ENCODE data around the gene BMP7.
"Not testable (repeated sequence)": the region's sequence is repeated elsewhere in the genome, so short reads cannot be mapped to it uniquely, and the experiment has no call there.

Gene BMP7

DNA sequence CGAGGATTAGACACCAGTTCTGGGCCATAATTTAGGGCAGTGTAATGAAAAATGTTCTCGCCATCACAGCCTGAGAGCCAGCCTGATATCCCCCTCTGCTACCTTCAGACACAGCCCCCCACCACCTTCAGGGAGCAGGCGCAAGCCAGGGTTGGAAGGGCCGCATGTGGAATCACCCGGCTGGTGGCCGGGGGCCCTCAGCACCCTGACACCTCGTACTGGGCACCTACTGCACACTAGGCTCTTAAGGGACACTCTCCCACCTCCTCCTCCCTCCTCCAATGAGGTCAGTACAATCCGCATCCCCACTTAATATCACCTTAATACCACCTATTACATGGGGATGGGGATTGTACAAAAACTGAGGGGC, 55.5 kb downstream of the BMP7 start:
- DNase-seq (ENCODE audit: low read depth), result no peak

- no peak for DNase-seq (ENCODE audit: low read depth)
Observed at GRCh38 chr20:57210054-57210910, 56.2 kb downstream of the BMP7 start.

- no peak for DNase-seq (ENCODE audit: low read depth)
Observed at GRCh38 chr20:57209413-57209812, 57.0 kb downstream of the BMP7 start.

DNA sequence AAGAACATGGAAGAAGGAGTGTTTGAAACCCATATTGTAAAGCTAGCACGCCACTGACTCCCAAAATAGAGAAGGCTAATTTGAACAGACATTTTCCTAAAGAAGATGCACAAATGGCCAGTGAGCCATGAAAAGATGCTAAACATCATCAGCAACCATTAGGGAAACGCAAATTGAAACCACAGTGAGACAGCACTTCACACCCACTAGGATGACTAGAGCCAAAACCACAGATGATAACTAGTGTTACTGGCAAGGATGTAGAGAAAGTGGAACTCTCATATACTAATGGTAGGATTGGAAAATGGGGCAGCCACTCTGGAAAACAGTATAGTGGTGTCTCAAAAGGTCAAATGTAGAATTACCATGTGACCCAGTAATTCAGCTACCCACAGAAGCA, 58.2 kb downstream of the BMP7 start:
- no peak for DNase-seq (ENCODE audit: low read depth)

GRCh38 chr20:57207251-57207650, 59.2 kb downstream of the BMP7 start:
- no peak for DNase-seq (ENCODE audit: low read depth)

- no peak for DNase-seq (ENCODE audit: low read depth)
Observed at GRCh38 chr20:57205606-57206219, 60.7 kb downstream of the BMP7 start.

DNA sequence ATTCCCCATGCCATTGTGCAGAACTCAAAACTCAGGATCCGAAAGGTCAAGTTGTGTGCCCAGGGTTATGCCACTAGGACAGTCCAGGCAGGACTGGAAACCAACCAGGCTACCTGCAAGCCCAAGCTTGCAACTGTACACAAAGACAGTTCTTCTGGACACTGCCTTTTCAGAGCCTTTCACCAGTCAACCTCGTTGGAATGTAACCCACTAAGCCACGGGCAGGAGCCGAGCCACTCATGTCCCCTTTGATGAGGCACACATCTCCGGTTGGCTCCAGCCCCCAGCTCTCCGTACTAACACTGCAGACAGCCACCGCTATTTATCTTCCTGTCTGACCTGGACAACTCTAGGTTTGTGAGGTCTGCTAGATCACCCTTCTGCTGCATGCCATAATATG, 62.5 kb downstream of the BMP7 start:
- DNase-seq (ENCODE audit: low read depth), result no peak

- no peak for DNase-seq (ENCODE audit: low read depth)
Observed at GRCh38 chr20:57203204-57203603, 63.2 kb downstream of the BMP7 start.

GRCh38 chr20:57202309-57202708, 64.1 kb downstream of the BMP7 start:
- DNase-seq (ENCODE audit: low read depth), result no peak

DNA sequence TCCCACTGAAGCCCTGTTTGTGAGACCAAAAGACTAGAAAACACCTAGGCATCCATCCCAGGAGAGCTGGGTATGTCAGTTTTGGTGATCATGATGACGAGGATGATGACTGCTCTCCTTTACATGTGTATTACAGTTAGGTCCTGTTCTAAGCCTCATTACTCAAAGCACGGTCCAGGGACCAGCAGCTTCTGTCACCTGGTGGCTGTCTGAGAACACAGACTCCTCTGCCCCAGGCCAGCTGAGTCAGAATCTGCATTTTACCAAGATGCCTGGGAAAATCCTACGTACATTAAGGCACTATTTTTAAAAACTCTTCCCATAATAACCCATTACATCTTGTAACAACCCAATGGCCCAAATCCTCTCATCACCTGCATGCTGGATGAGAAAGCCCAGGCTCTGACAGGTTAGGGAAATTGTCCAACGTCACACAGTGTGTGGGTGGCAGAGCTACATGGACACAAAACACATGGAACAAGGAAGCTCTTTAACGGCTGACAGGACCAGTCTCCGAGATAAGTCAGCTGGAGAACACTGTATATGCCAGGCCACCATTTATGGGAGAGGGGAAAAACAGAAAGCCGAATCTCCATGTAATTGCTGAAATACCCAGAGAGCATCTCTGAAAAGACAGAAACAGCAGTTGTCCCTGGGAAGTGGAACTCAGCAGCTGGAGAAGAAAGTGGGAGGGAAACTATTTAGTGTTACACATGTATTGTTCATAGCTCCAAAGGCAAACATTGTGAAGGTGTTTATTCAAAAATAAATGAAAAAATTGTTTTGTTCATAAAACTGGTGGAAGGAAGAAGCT, 65.4 kb downstream of the BMP7 start:
- no peak for DNase-seq (ENCODE audit: low read depth)

GRCh38 chr20:57199656-57200405, 66.6 kb downstream of the BMP7 start:
- no peak for DNase-seq (ENCODE audit: low read depth)

DNA sequence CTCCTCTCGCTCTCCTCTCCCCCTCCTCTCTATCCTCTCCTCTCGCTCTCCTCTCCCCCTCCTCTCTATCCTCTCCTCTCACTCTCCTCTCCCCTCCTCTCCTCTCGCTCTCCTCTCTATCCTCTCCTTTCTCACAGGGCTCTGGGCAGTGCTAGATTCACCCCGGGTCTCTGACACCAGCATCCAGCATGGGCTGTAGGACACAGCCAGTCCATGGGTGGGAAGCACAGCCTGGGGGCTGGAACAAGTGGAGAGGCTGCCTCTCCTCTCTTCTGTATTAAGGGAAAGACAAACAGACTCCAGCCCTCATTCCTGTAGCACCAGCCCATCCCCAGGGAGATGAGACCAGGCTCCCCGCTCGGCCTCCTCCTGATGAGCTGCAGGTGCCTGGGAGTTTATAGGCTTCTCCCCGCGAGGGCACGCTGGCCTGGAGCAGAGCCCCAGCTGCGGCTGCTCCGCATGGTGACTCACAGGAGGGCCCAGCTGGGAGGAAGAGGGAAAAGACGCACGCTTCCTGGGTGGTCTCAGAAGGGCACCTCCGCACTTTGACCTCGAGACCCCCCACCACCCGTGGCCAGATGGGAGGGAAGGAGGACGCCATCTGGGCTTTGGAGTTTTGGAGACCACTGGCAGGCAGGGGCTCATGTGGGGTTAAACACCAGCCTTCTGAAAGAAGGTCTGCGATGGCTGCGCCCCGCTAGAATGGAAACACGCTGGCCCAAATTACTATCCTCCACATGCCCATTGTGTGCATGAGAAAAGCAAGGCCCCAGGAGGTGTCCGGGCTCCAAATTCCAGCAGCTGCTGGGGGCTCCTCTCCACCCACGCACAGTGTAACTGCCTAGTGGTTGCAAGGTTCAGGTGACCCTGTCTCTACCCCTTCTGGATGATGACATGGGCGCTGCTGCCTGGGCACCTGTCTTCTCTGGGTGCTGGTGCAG, 68.0 kb downstream of the BMP7 start:
- DNase-seq (ENCODE audit: low read depth), result no peak

- no peak for DNase-seq (ENCODE audit: low read depth)
Observed at GRCh38 chr20:57197352-57198131, 68.9 kb downstream of the BMP7 start.

- DNase-seq (ENCODE audit: low read depth), result no peak
Observed at GRCh38 chr20:57195469-57196100, 70.9 kb downstream of the BMP7 start.

GRCh38 chr20:57195023-57195422, 71.4 kb downstream of the BMP7 start:
- DNase-seq (ENCODE audit: low read depth), result no peak

- DNase-seq (ENCODE audit: low read depth), result no peak
Observed at GRCh38 chr20:57194154-57194553, 72.3 kb downstream of the BMP7 start.

GRCh38 chr20:57193094-57193493, 73.3 kb downstream of the BMP7 start:
- no peak for DNase-seq (ENCODE audit: low read depth)

GRCh38 chr20:57192311-57192710, 74.1 kb downstream of the BMP7 start:
- DNase-seq (ENCODE audit: low read depth), result no peak

- not testable (repeated sequence) for DNase-seq (ENCODE audit: low read depth)
Observed at GRCh38 chr20:57191265-57191638, 75.2 kb downstream of the BMP7 start.
